Measurements from ENCODE around the gene CEP44. TPM values are rescaled to one million over a fixed set of nuclear protein-coding genes. Genes with fewer than 3 reads are reported as not detected.

Gene CEP44
- total and polyA plus RNA-seq, 2 of the 4 experiments (the other 2 are of a cell fraction) = 3.5 to 9.5 TPM

DNA sequence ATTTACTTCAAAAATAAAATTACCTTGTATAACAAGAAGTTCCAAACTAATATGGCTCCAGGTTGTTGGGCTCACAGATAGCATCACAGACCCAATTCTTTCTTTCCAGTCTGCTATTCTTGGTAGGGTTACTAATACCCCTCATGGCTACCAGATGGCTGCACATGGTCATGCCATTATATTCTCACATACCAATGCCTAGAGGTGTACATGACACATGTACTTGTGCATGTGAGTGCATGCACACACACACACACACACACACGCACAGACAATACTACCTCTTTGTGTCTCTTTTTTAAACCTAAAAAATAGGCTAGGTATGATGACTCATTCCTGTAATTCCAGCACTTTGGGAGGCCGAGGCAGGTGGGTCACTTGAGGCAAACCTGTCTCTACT, 31.3 kb upstream of the CEP44 start:
- no peak overlapping the region for H4K91ac ChIP-seq (ENCODE audit: insufficient read depth, low read depth, low read length)
- no peak overlapping the region for H2AK9ac ChIP-seq (replicated peaks; ENCODE audit: low read depth, low read length, poor library complexity)
- H3K9me1 ChIP-seq (ENCODE audit: insufficient read depth, low read length) = peaks cover 3% of the 10 kb centered on the region; the same call in 1 of the 2 replicates
- H3K56ac ChIP-seq (ENCODE audit: extremely low read depth, insufficient read depth, low read length) = no peak overlapping the region
- in situ Hi-C loops (cut with MboI; ENCODE audit: low sequenced_read_pairs) (no loop called here), intact Hi-C loops (cut with micrococcal nuclease) (no loop called here), dilution Hi-C loops (cut with HindIII; ENCODE audit: low sequenced_read_pairs, unreplicated experiment) (no loop called here)
- no peak overlapping the region for H3K14ac ChIP-seq (replicated peaks; ENCODE audit: low read depth, low read length)
- no CpG with 5 or more reads among the region's 2 CpGs for WGBS, 2 experiments (ENCODE audit: extremely low coverage in 2 of 2, insufficient read length in 1 of 2)
- no peak overlapping the region for H3K18ac ChIP-seq (ENCODE audit: low read depth, low read length)
- no peak overlapping the region for H3K23ac ChIP-seq (ENCODE audit: low read depth, low read length)
- no peak overlapping the region for H2BK5ac ChIP-seq (ENCODE audit: low read depth, low read length, poor library complexity, severe bottlenecking)
- no peak overlapping the region for H2BK15ac ChIP-seq (ENCODE audit: low read depth, low read length)
- ChIA-PET POLR2A (ENCODE audit: unreplicated experiment) (no interaction called here), CTCF (no interaction called here)
- H3K4me2 ChIP-seq (ENCODE audit: low read depth, low read length) = no peak overlapping the region
- no peak overlapping the region for H2AK5ac ChIP-seq (ENCODE audit: low read depth, low read length)
- no peaks in the 10 kb centered on the region for H3K9me3 ChIP-seq (ENCODE audit: control insufficient read depth, insufficient read depth, low read length)
- ATAC-seq (ENCODE audit: low read depth) (no peak), DNase-seq (no peak)
- no peak overlapping the region for H3K27ac ChIP-seq (ENCODE audit: insufficient read depth, low read length)
- H2AFZ ChIP-seq (replicated peaks; ENCODE audit: low read length, poor library complexity) = no peak overlapping the region
- no peak overlapping the region for H3K4ac ChIP-seq (ENCODE audit: low read depth, low read length)
- no peak overlapping the region for H2BK120ac ChIP-seq (ENCODE audit: low read depth, low read length)
- H3K9ac ChIP-seq (ENCODE audit: low read depth, low read length) = no peak overlapping the region
- H2BK20ac ChIP-seq (ENCODE audit: low read depth, low read length) = no peak overlapping the region
- H3K4me1 ChIP-seq (ENCODE audit: control insufficient read depth, insufficient read depth, low read length) = 0 out of 2 replicates have a peak, but pooled peaks cover 3% of the 10 kb centered on the region
- no TSS peak for BruUV-seq (replicated peaks)
- no peaks in the 10 kb centered on the region for H3K27me3 ChIP-seq (ENCODE audit: control insufficient read depth, insufficient read depth, low read length)
- TF ChIP-seq, protein P1, sequence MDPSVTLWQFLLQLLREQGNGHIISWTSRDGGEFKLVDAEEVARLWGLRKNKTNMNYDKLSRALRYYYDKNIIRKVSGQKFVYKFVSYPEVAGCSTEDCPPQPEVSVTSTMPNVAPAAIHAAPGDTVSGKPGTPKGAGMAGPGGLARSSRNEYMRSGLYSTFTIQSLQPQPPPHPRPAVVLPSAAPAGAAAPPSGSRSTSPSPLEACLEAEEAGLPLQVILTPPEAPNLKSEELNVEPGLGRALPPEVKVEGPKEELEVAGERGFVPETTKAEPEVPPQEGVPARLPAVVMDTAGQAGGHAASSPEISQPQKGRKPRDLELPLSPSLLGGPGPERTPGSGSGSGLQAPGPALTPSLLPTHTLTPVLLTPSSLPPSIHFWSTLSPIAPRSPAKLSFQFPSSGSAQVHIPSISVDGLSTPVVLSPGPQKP (IDR thresholded peaks at IDR 0.05; ENCODE audit: borderline replicate concordance, low read depth, low read length) = no peak
- TF ChIP-seq SMC3 (IDR thresholded peaks at IDR 0.05; ENCODE audit: low read depth, low read length) = no peak
- no peak for TF ChIP-seq POLR2A (IDR thresholded peaks at IDR 0.05; ENCODE audit: low read depth, low read length)
- no peak for TF ChIP-seq MXI1 (IDR thresholded peaks at IDR 0.05; ENCODE audit: borderline replicate concordance, low read depth, low read length)
- TF ChIP-seq BHLHE40 (IDR thresholded peaks at IDR 0.05; ENCODE audit: low read depth, low read length) = no peak
- TF ChIP-seq CTCF (conservative IDR thresholded peaks at IDR 0.05; ENCODE audit: low read depth, low read length) = no peak
- no peak for TF ChIP-seq RFX5 (IDR thresholded peaks at IDR 0.05; ENCODE audit: low read depth, low read length)
- TF ChIP-seq FOS (IDR thresholded peaks at IDR 0.05; ENCODE audit: low read depth, low read length) = no peak
- TF ChIP-seq MAFK (IDR thresholded peaks at IDR 0.05; ENCODE audit: low read depth, low read length) = no peak
- no peak for TF ChIP-seq NFE2L2 (IDR thresholded peaks at IDR 0.05; ENCODE audit: low read depth, low read length)
- TF ChIP-seq RAD21 (IDR thresholded peaks at IDR 0.05; ENCODE audit: low read length) = no peak
- no peak for TF ChIP-seq RCOR1 (IDR thresholded peaks at IDR 0.05; ENCODE audit: insufficient replicate concordance, low read length)
- no peak for TF ChIP-seq CHD1 (IDR thresholded peaks at IDR 0.05; ENCODE audit: low read depth, low read length)
- TF ChIP-seq, protein P2, sequence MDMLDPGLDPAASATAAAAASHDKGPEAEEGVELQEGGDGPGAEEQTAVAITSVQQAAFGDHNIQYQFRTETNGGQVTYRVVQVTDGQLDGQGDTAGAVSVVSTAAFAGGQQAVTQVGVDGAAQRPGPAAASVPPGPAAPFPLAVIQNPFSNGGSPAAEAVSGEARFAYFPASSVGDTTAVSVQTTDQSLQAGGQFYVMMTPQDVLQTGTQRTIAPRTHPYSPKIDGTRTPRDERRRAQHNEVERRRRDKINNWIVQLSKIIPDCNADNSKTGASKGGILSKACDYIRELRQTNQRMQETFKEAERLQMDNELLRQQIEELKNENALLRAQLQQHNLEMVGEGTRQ (IDR thresholded peaks at IDR 0.05; ENCODE audit: low read depth, low read length) = no peak
- TF ChIP-seq CEBPB (IDR thresholded peaks at IDR 0.05; ENCODE audit: low read depth, low read length) = no peak
- no peak overlapping the region for H4K5ac ChIP-seq (ENCODE audit: low read depth, low read length)
- H3K36me3 ChIP-seq (ENCODE audit: control insufficient read depth, insufficient read depth, low read length) = no peaks in the 10 kb centered on the region
- no peaks in the 10 kb centered on the region for H3K79me1 ChIP-seq (ENCODE audit: low read depth in 1 of 2, low read length in 2 of 2)
- H4K20me1 ChIP-seq (ENCODE audit: insufficient read depth, low read length) = no peaks in the 10 kb centered on the region
- no peak overlapping the region for H3K4me3 ChIP-seq (ENCODE audit: insufficient read depth, low read depth, low read length)
- H4K8ac ChIP-seq (ENCODE audit: low read depth in 2 of 2, low read length in 2 of 2) = no peak overlapping the region
